Ramos (cell line): ENCODE measurements around the gene MSRB1.
"Not testable (repeated sequence)": the region's sequence is repeated elsewhere in the genome, so short reads cannot be mapped to it uniquely, and the experiment has no call there.

Source experiments
- in situ Hi-C: fragments of 300-500 bp; cut with MboI; formaldehyde crosslinking; loops from one replicate; pipeline ENCODE4 v1.14.3; 2022; ENCODE audit warnings: low sequenced_read_pairs; ENCODE audit not compliant: unreplicated experiment

Gene MSRB1

GRCh38 chr16:1962161-1963153, 19.5 kb upstream of the MSRB1 start:
- in situ Hi-C loops, result not testable (repeated sequence)

GRCh38 chr16:1961651-1962067, 18.7 kb upstream of the MSRB1 start:
- in situ Hi-C loops, result no loop called here

DNA sequence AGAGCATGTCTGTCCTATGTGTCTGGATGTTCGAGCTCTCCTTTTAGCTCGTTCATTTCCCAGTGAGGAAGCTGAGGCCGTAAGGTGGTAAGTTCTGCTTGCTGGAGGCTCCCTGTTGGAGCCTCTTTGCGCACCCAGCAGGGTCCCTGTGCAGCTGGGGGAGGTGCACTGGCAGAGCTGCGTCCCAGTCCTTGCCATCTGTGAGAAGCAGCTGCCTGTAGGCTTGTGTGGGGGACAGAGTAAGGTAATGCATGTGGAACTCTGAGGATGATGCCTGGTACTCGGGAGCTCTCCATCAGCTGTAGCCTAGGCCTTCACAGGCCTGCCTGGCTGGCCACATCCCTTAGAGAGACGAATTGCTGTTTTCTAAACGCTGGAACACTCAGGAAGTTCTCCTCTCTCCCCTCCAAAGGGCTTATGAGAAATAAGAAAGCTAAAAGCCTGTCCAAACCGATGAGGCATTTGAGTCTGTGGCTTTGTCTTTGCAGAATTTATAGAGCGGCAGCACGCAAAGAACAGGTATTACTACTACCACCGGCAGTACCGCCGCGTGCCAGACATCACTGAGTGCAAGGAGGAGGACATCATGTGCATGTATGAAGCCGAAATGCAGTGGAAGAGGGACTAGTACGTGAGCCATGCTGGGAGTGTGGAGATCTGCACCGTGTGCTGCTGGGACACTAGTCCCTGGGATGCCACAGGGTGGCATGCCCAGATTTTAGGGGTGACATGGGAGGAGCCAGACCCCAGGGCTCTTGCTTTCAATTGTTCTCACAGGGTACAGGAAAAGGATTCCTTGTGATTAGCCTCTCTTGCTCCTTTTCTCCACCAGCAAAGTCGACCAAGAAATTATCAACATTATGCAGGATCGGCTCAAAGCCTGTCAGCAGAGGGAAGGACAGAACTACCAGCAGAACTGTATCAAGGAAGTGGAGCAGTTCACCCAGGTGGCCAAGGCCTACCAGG, 17.9 kb upstream of the MSRB1 start:
- in situ Hi-C loops, result no loop called here

GRCh38 chr16:1959269-1960039, 16.5 kb upstream of the MSRB1 start, which contains the start of gene NDUFB10:
TSS of gene NDUFB10 (plus strand) at chr16:1959538. CDS start at chr16:1959625, 87 bp downstream.
- in situ Hi-C loops, result no loop called here

DNA sequence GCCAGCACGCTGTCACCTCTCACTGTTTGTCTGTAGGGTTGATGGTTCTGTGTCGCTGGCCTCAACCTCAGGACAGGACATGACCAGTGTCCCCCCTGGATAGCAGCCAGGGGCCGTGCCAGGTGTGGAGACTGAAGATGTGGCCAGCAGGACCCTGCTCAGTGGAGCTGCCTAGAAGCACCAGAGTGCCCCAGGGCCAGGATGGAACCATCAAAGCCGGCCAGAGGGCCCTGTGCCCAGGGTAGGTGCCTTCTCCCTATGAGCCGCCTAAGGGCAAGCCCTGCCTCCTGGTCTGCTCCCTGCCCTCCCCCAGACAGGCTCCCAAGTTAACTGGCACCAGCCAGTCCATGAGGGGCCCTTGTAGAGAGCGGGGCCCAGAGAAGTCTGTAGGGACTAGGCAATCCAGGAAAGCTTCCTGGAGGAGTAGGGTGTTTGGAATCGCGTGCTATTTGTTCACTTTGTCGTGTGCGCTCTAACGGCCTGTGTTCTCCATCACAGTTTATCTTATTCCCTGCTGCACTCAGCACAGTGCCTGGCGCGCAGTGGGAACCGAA, 15.8 kb upstream of the MSRB1 start:
- in situ Hi-C loops, result no loop called here

DNA sequence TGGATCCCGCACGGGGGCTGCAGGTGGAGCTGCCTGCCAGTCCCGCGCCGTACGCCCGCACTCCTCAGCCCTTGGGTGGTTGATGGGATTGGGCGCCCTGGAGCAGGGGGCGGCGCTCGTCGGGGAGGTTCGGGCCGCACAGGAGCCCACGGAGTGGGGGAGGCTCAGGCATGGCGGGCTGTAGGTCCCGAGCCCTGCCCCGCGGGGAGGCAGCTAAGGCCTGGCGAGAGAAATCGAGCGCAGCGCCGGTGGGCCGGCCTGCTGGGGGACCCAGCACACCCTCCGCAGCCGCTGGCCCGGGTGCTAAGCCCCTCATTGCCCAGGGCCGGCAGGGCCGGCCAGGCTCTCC, 15.1 kb upstream of the MSRB1 start:
- in situ Hi-C loops, result not testable (repeated sequence)

GRCh38 chr16:1957434-1958142, 14.6 kb upstream of the MSRB1 start:
- in situ Hi-C loops, result not testable (repeated sequence)

DNA sequence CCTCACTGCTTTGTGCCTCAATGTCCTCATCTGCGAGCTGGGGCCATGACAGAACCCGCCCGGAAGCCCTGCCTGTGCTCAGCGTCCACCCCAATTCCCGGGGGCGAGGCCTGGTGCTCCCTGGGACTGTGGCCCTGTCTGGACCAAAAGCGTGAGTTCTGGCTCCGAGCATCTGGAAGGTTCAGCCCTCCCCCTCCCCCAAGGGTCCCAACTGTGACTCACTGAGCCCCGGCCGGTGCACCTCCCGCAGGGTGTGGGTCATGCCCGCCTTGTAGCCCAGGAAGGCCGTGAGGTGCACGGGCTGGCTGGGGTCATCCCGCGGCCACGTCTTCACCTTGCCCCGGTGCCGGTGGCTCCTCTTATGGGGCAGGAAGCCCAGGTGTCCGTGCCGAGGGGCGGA, 10.7 kb upstream of the MSRB1 start:
- in situ Hi-C loops, result no loop called here

- in situ Hi-C loops, result no loop called here
Measured at GRCh38 chr16:1950559-1950958, 7.6 kb upstream of the MSRB1 start.

- in situ Hi-C loops, result no loop called here
Measured at GRCh38 chr16:1950047-1950446, 7.0 kb upstream of the MSRB1 start.

GRCh38 chr16:1949507-1949906, 6.5 kb upstream of the MSRB1 start:
- in situ Hi-C loops, result no loop called here

GRCh38 chr16:1947369-1947670, 4.3 kb upstream of the MSRB1 start:
- in situ Hi-C loops, result no loop called here

GRCh38 chr16:1946495-1947368, 3.7 kb upstream of the MSRB1 start:
- in situ Hi-C loops, result no loop called here

GRCh38 chr16:1945559-1946391, 2.8 kb upstream of the MSRB1 start:
- in situ Hi-C loops, result no loop called here

DNA sequence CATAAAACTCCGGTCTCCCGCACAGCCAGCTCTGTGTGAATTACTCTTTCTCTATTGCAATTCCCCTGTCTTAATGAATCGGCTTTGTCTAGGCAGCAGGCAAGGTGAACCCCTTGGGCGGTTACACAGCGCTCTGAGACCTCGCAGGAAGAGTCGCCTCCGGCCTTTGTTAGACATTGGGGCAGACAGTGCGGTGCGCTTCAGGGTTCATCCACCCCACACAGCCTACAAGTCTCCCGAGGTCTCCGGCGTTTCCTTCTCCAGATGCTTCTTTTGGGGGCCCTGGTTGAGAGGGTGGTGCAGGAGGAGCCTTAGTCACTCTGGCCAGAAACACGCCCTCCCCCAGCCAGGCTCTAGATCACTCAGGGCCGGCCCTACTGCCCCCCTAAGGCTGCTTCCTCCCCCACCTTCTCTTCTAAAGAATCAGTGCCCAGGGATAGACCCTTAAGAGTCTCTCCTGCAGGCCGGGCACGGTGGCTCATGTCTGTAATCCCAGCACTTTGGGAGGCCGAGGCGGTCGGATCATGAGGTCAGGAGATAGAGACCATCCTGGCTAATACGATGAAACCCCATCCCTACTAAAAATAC, 1.7 kb upstream of the MSRB1 start:
- in situ Hi-C loops, result no loop called here

GRCh38 chr16:1942047-1942809, 771 bp downstream of the MSRB1 start:
- in situ Hi-C loops, result no loop called here
